Measurements from ENCODE around the gene STXBP4.
"Not testable (repeated sequence)": the region's sequence is repeated elsewhere in the genome, so short reads cannot be mapped to it uniquely, and the experiment has no call there.

The STXBP4 gene

GRCh38 chr17:55056526-55056925 lies 88.0 kb downstream of the STXBP4 start:
- no peak for DNase-seq (ENCODE audit: low read depth)

GRCh38 chr17:55057184-55057583 lies 88.6 kb downstream of the STXBP4 start:
- DNase-seq (ENCODE audit: low read depth): no peak

GRCh38 chr17:55059724-55060123 lies 91.2 kb downstream of the STXBP4 start:
- DNase-seq (ENCODE audit: low read depth): no peak

- DNase-seq (ENCODE audit: low read depth): no peak
Measured at GRCh38 chr17:55062921-55063320, 94.4 kb downstream of the STXBP4 start.

GRCh38 chr17:55063885-55064874 lies 95.6 kb downstream of the STXBP4 start:
- no peak for DNase-seq (ENCODE audit: low read depth)

GRCh38 chr17:55067697-55068439 lies 99.3 kb downstream of the STXBP4 start:
- DNase-seq (ENCODE audit: low read depth): no peak

GRCh38 chr17:55068862-55069811 lies 100.6 kb downstream of the STXBP4 start:
- DNase-seq (ENCODE audit: low read depth): no peak

GRCh38 chr17:55069983-55070529 lies 101.5 kb downstream of the STXBP4 start:
- DNase-seq (ENCODE audit: low read depth): no peak

GRCh38 chr17:55072898-55073297 lies 104.3 kb downstream of the STXBP4 start:
- DNase-seq (ENCODE audit: low read depth): no peak

- not testable (repeated sequence) for DNase-seq (ENCODE audit: low read depth)
Measured at GRCh38 chr17:55073467-55073866, 104.9 kb downstream of the STXBP4 start.

- no peak for DNase-seq (ENCODE audit: low read depth)
Measured at GRCh38 chr17:55081559-55081958, 113.0 kb downstream of the STXBP4 start.

- peak; percentile 46 for DNase-seq (ENCODE audit: low read depth)
Measured at GRCh38 chr17:55086635-55087058, 118.1 kb downstream of the STXBP4 start.

- DNase-seq (ENCODE audit: low read depth): no peak
Measured at GRCh38 chr17:55089256-55089655, 120.7 kb downstream of the STXBP4 start.

GRCh38 chr17:55090079-55090492 lies 121.5 kb downstream of the STXBP4 start:
- DNase-seq (ENCODE audit: low read depth): no peak

GRCh38 chr17:55093353-55093752 lies 124.8 kb downstream of the STXBP4 start:
- DNase-seq (ENCODE audit: low read depth): no peak

- DNase-seq (ENCODE audit: low read depth): no peak
Measured at GRCh38 chr17:55098765-55099164, 130.2 kb downstream of the STXBP4 start.

GRCh38 chr17:55110521-55110920 lies 142.0 kb downstream of the STXBP4 start:
- no peak for DNase-seq (ENCODE audit: low read depth)

- DNase-seq (ENCODE audit: low read depth): no peak
Measured at GRCh38 chr17:55114283-55114682, 145.7 kb downstream of the STXBP4 start.

GRCh38 chr17:55116440-55116914 lies 147.9 kb downstream of the STXBP4 start:
- no peak for DNase-seq (ENCODE audit: low read depth)

GRCh38 chr17:55117164-55117563 lies 148.6 kb downstream of the STXBP4 start:
- no peak for DNase-seq (ENCODE audit: low read depth)

GRCh38 chr17:55120651-55121050 lies 152.1 kb downstream of the STXBP4 start:
- no peak for DNase-seq (ENCODE audit: low read depth)
